Duodenal mucosa (tissue), 2 donors: ENCODE results near the gene EMILIN3.

Experiments
- H3K27ac ChIP-seq: one replicate; pipeline ENCODE4 v1.7.0; 2013; ENCODE audit warnings: low read depth, low read length
- H3K27me3 ChIP-seq, 2 donors: one replicate each; pipeline ENCODE4 v1.7.0; 2013; ENCODE audit warnings: low read length in 2 of 2, control low read depth in 1 of 2; ENCODE audit not compliant: insufficient read depth in 2 of 2, control insufficient read depth in 1 of 2
- H3K36me3 ChIP-seq, 2 donors: one replicate each; pipeline ENCODE4 v1.7.0; 2013; ENCODE audit warnings: low read length in 2 of 2, control low read depth in 1 of 2; ENCODE audit not compliant: insufficient read depth in 2 of 2, control insufficient read depth in 1 of 2
- H3K4me1 ChIP-seq, 2 donors: one replicate each; pipeline ENCODE4 v1.7.0; 2013; ENCODE audit warnings: low read length in 2 of 2, control low read depth in 1 of 2; ENCODE audit not compliant: insufficient read depth in 2 of 2, control insufficient read depth in 1 of 2
- H3K4me3 ChIP-seq, 2 donors: one replicate each; pipeline ENCODE4 v1.7.0; 2013; ENCODE audit warnings: low read length in 2 of 2, low read depth in 1 of 2
- H3K9ac ChIP-seq, 2 donors: one replicate each; pipeline ENCODE4 v1.7.0; 2013; ENCODE audit warnings: low read length in 2 of 2, low read depth in 1 of 2
- H3K9me3 ChIP-seq, 2 donors: one replicate each; pipeline ENCODE4 v1.7.0; 2013; ENCODE audit warnings: low read length in 2 of 2, control low read depth in 1 of 2; ENCODE audit not compliant: control insufficient read depth in 1 of 2

The EMILIN3 gene

GRCh38 chr20:41364967-41365765, 1.5 kb downstream of the EMILIN3 start:
- H3K4me3 ChIP-seq, result no peak overlapping the region

GRCh38 chr20:41364236-41364855, 2.3 kb downstream of the EMILIN3 start:
- H3K27ac ChIP-seq, result no peak overlapping the region
- peaks cover 5 to 15% of the 10 kb centered on the region in 2 donors for H3K36me3 ChIP-seq
- no peak overlapping the region for H3K4me3 ChIP-seq
- peaks cover 23 to 30% of the 10 kb centered on the region in 2 donors for H3K27me3 ChIP-seq
- H3K9ac ChIP-seq, result no peak overlapping the region
- H3K9me3 ChIP-seq, result no peaks in the 10 kb centered on the region
- H3K4me1 ChIP-seq, result peaks cover 0 to 9% of the 10 kb centered on the region in 2 donors

More at GRCh38 chr20:41364967-41365765, 1.5 kb downstream of the EMILIN3 start:
- Histone ChIP-seq H3K27me3 (peaks cover 23 to 30% of the 10 kb centered on the region in 2 donors), H3K36me3 (peaks cover 0 to 7% of the 10 kb centered on the region in 2 donors), H3K9me3 (no peaks in the 10 kb centered on the region), H3K27ac (no peak overlapping the region), H3K9ac (no peak overlapping the region), H3K4me1 (peaks cover 0 to 9% of the 10 kb centered on the region in 2 donors)

- peaks cover 0 to 10% of the 10 kb centered on the region in 2 donors for H3K4me1 ChIP-seq
- no peak overlapping the region for H3K4me3 ChIP-seq
- no peak overlapping the region for H3K9ac ChIP-seq
- no peaks in the 10 kb centered on the region for H3K9me3 ChIP-seq
- peaks cover 23 to 30% of the 10 kb centered on the region in 2 donors for H3K27me3 ChIP-seq
- H3K36me3 ChIP-seq, result peaks cover 6 to 16% of the 10 kb centered on the region in 2 donors
- H3K27ac ChIP-seq, result no peak overlapping the region
These were observed 3.0 kb downstream of the EMILIN3 start for GRCh38 chr20:41363601-41364000.

- Histone ChIP-seq H3K4me1 (peaks cover 5 to 18% of the 10 kb centered on the region in 2 donors), H3K27ac (no peak overlapping the region), H3K9me3 (no peaks in the 10 kb centered on the region), H3K9ac (no peak overlapping the region), H3K36me3 (peaks cover 6 to 22% of the 10 kb centered on the region in 2 donors), H3K4me3 (no peak overlapping the region), H3K27me3 (peaks cover 23 to 26% of the 10 kb centered on the region in 2 donors)
These were observed 3.9 kb downstream of the EMILIN3 start for GRCh38 chr20:41362748-41363140.

- Histone ChIP-seq H3K27ac (no peak overlapping the region), H3K27me3 (peaks cover 16 to 19% of the 10 kb centered on the region in 2 donors), H3K4me1 (peaks cover 5 to 22% of the 10 kb centered on the region in 2 donors)
These were observed 4.6 kb downstream of the EMILIN3 start for GRCh38 chr20:41361757-41362747.

GRCh38 chr20:41360831-41361756, 5.5 kb downstream of the EMILIN3 start:
- Histone ChIP-seq H3K9ac (no peak overlapping the region), H3K36me3 (peaks cover 15 to 38% of the 10 kb centered on the region in 2 donors), H3K27me3 (peaks cover 13 to 16% of the 10 kb centered on the region in 2 donors), H3K4me1 (peaks cover 5 to 20% of the 10 kb centered on the region in 2 donors), H3K27ac (no peak overlapping the region), H3K4me3 (no peak overlapping the region), H3K9me3 (no peaks in the 10 kb centered on the region)

More at GRCh38 chr20:41361757-41362747, 4.6 kb downstream of the EMILIN3 start:
- Histone ChIP-seq H3K9ac (no peak overlapping the region), H3K4me3 (no peak overlapping the region), H3K9me3 (no peaks in the 10 kb centered on the region), H3K36me3 (peaks cover 11 to 29% of the 10 kb centered on the region in 2 donors)

GRCh38 chr20:41359541-41360011, 7.0 kb downstream of the EMILIN3 start:
- no peaks in the 10 kb centered on the region for H3K9me3 ChIP-seq

GRCh38 chr20:41358717-41359116, 7.9 kb downstream of the EMILIN3 start:
- Histone ChIP-seq H3K36me3 (peaks cover 22 to 58% of the 10 kb centered on the region in 2 donors), H3K27ac (no peak overlapping the region), H3K4me1 (peaks cover 5 to 16% of the 10 kb centered on the region in 2 donors)

More at GRCh38 chr20:41359541-41360011, 7.0 kb downstream of the EMILIN3 start:
- Histone ChIP-seq H3K9ac (no peak overlapping the region), H3K27ac (no peak overlapping the region), H3K36me3 (peaks cover 22 to 51% of the 10 kb centered on the region in 2 donors), H3K4me3 (no peak overlapping the region), H3K27me3 (peaks cover 3% of the 10 kb centered on the region in 2 donors), H3K4me1 (peaks cover 5 to 16% of the 10 kb centered on the region in 2 donors)

GRCh38 chr20:41358230-41358629, 8.4 kb downstream of the EMILIN3 start:
- H3K27me3 ChIP-seq, result no peaks in the 10 kb centered on the region
- H3K4me1 ChIP-seq, result peaks cover 5 to 16% of the 10 kb centered on the region in 2 donors
- no peak overlapping the region for H3K9ac ChIP-seq
- H3K4me3 ChIP-seq, result no peak overlapping the region
- H3K36me3 ChIP-seq, result peaks cover 27 to 63% of the 10 kb centered on the region in 2 donors
- no peak overlapping the region for H3K27ac ChIP-seq
- H3K9me3 ChIP-seq, result no peaks in the 10 kb centered on the region

More at GRCh38 chr20:41358717-41359116, 7.9 kb downstream of the EMILIN3 start:
- Histone ChIP-seq H3K9ac (no peak overlapping the region), H3K4me3 (no peak overlapping the region), H3K9me3 (no peaks in the 10 kb centered on the region), H3K27me3 (no peaks in the 10 kb centered on the region)
